KMS-11 (cell line): Measurements from ENCODE around the gene TTC1.

Source experiments
- H2AFZ ChIP-seq: fragments of 200-600 bp; sonication (generic); 2 replicates; pipeline ENCODE4 v1.6.1; 2016; ENCODE audit warnings: antibody characterized with exemption, mixed run types, low read depth
- H3K27ac ChIP-seq: fragments of 200-600 bp; sonication (generic); 2 replicates; pipeline ENCODE4 v1.6.1; 2016; ENCODE audit warnings: mild to moderate bottlenecking, mixed run types
- H3K27me3 ChIP-seq: fragments of 200-600 bp; sonication (generic); 2 replicates; pipeline ENCODE4 v1.6.1; 2017; ENCODE audit warnings: mild to moderate bottlenecking, low read depth, mixed run types, moderate library complexity; ENCODE audit not compliant: insufficient read depth
- H3K36me3 ChIP-seq: fragments of 200-600 bp; sonication (generic); 2 replicates; pipeline ENCODE4 v1.6.1; 2017; ENCODE audit warnings: mild to moderate bottlenecking, mixed run types; ENCODE audit not compliant: insufficient read depth
- H3K4me1 ChIP-seq: fragments of 200-600 bp; sonication (generic); 2 replicates; pipeline ENCODE4 v1.6.1; 2016; ENCODE audit warnings: mild to moderate bottlenecking, low read depth, mixed run types; ENCODE audit not compliant: poor library complexity, severe bottlenecking
- H3K4me2 ChIP-seq: fragments of 200-600 bp; sonication (generic); 2 replicates; pipeline ENCODE4 v1.7.0; 2016; ENCODE audit warnings: mild to moderate bottlenecking, mixed run types
- H3K4me3 ChIP-seq: fragments of 200-600 bp; sonication (generic); IDR thresholded peaks from 2 replicates; pipeline ENCODE4 v1.6.1; 2017; ENCODE audit warnings: low read depth, low read length, mixed read lengths; ENCODE audit not compliant: insufficient read depth
- H3K79me2 ChIP-seq: fragments of 200-600 bp; sonication (generic); 2 replicates; pipeline ENCODE4 v1.6.1; 2016; ENCODE audit warnings: low read depth, mixed run types; ENCODE audit not compliant: insufficient read depth
- H3K9ac ChIP-seq: fragments of 200-600 bp; sonication (generic); 2 replicates; pipeline ENCODE4 v1.6.1; 2016; ENCODE audit warnings: mild to moderate bottlenecking, mixed run types
- H4K20me1 ChIP-seq: fragments of 200-600 bp; sonication (generic); 2 replicates; pipeline ENCODE4 v1.6.1; 2016; ENCODE audit warnings: mild to moderate bottlenecking, mixed run types; ENCODE audit not compliant: insufficient read depth
- CTCF ChIP-seq: fragments of 200-600 bp; sonication (generic); conservative IDR thresholded peaks from 2 replicates; pipeline ENCODE4 v1.6.1; 2017; ENCODE audit warnings: low read depth, mild to moderate bottlenecking, antibody characterized with exemption, low read length, moderate library complexity, mixed read lengths

Gene TTC1

GRCh38 chr5:160023007-160023907 lies 14.3 kb downstream of the TTC1 start:
- no peak for TF ChIP-seq CTCF
- Histone ChIP-seq H3K4me2 (no peak overlapping the region), H3K79me2 (no peaks in the 10 kb centered on the region), H3K4me1 (peaks cover 10% of the 10 kb centered on the region), H3K27ac (no peak overlapping the region), H3K9ac (no peak overlapping the region), H2AFZ (no peak overlapping the region), H3K36me3 (no peaks in the 10 kb centered on the region), H4K20me1 (no peaks in the 10 kb centered on the region), H3K4me3 (no peak overlapping the region), H3K27me3 (no peaks in the 10 kb centered on the region)

GRCh38 chr5:160023908-160024630 lies 15.1 kb downstream of the TTC1 start:
- Histone ChIP-seq H3K4me2 (no peak overlapping the region), H3K27me3 (no peaks in the 10 kb centered on the region), H3K4me3 (no peak overlapping the region), H3K9ac (no peak overlapping the region), H3K4me1 (peaks cover 10% of the 10 kb centered on the region), H3K36me3 (no peaks in the 10 kb centered on the region), H2AFZ (no peak overlapping the region), H4K20me1 (no peaks in the 10 kb centered on the region), H3K27ac (no peak overlapping the region), H3K79me2 (no peaks in the 10 kb centered on the region)
- TF ChIP-seq CTCF, result no peak

GRCh38 chr5:160029004-160029403 lies 20.1 kb downstream of the TTC1 start:
- Histone ChIP-seq H3K4me2 (no peak overlapping the region), H3K36me3 (no peaks in the 10 kb centered on the region), H2AFZ (no peak overlapping the region)

GRCh38 chr5:160029540-160030139 lies 20.7 kb downstream of the TTC1 start:
- H3K4me2 ChIP-seq, result no peak overlapping the region
- no peaks in the 10 kb centered on the region for H4K20me1 ChIP-seq
- no peak overlapping the region for H2AFZ ChIP-seq
- H3K9ac ChIP-seq, result no peak overlapping the region
- no peaks in the 10 kb centered on the region for H3K4me1 ChIP-seq
- TF ChIP-seq CTCF, result no peak
- H3K4me3 ChIP-seq, result no peak overlapping the region
- no peaks in the 10 kb centered on the region for H3K79me2 ChIP-seq
- H3K27ac ChIP-seq, result no peak overlapping the region
- no peaks in the 10 kb centered on the region for H3K36me3 ChIP-seq
- no peaks in the 10 kb centered on the region for H3K27me3 ChIP-seq

More at GRCh38 chr5:160029004-160029403, 20.1 kb downstream of the TTC1 start:
- no peak overlapping the region for H3K9ac ChIP-seq
- H3K79me2 ChIP-seq, result no peaks in the 10 kb centered on the region
- H3K4me3 ChIP-seq, result no peak overlapping the region
- no peak overlapping the region for H3K27ac ChIP-seq
- no peaks in the 10 kb centered on the region for H3K4me1 ChIP-seq
- H4K20me1 ChIP-seq, result no peaks in the 10 kb centered on the region
- H3K27me3 ChIP-seq, result no peaks in the 10 kb centered on the region
- TF ChIP-seq CTCF, result no peak
